ENCODE results near the gene MUC20. TPM values are rescaled to one million over a fixed set of nuclear protein-coding genes. Genes with fewer than 3 reads are reported as not detected.
"Not testable (repeated sequence)": the region's sequence is repeated elsewhere in the genome, so short reads cannot be mapped to it uniquely, and the experiment has no call there.

The MUC20 gene
- total and polyA plus RNA-seq, 2 of the 8 experiments (the other 6 are each of a cell fraction or from before 2014, with no cell fraction given) = 0.24 to 0.26 TPM

DNA sequence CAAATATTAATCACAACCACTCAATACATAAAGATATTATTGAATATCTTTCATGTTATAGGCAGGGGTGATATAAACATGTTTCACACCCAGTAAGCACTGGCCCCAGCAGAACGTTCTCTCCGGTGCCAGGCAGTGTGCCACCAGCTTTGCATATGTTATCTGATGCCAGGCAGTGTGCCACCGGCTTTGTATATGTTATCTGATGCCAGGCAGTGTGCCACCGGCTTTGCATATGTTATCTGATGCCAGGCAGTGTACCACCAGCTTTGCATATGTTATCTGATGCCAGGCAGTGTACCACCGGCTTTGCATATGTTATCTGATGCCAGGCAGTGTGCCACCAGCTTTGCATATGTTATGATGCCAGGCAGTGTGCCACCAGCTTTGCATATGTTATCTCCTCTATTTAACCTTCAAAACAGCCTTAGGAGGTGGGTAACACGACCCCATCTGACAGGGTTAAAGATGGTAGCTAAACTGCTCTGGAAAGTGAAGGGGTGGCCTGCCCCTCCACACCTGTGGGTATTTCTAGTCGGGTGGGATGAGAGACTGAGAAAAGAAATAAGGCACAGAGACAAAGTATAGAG is 6.9 kb downstream of the MUC20 start (continued):
- TF ChIP-seq, protein P1, sequence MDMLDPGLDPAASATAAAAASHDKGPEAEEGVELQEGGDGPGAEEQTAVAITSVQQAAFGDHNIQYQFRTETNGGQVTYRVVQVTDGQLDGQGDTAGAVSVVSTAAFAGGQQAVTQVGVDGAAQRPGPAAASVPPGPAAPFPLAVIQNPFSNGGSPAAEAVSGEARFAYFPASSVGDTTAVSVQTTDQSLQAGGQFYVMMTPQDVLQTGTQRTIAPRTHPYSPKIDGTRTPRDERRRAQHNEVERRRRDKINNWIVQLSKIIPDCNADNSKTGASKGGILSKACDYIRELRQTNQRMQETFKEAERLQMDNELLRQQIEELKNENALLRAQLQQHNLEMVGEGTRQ (IDR thresholded peaks at IDR 0.05; ENCODE audit: low read length) = no peak
- TF ChIP-seq CREB1 (IDR thresholded peaks at IDR 0.05) = no peak
- TF ChIP-seq EP300 (IDR thresholded peaks at IDR 0.05; ENCODE audit: borderline replicate concordance in 1 of 2, low read depth in 2 of 2, low read length in 2 of 2) = no peak
- TF ChIP-seq SP1 (IDR thresholded peaks at IDR 0.05; ENCODE audit: low read depth, low read length) = no peak
- TF ChIP-seq POU5F1 (IDR thresholded peaks at IDR 0.05; ENCODE audit: low read depth, low read length) = no peak
- TF ChIP-seq CBX8 (IDR thresholded peaks at IDR 0.05; ENCODE audit: borderline replicate concordance, low read depth, low read length) = no peak
- TF ChIP-seq POLR2AphosphoS5 (IDR thresholded peaks at IDR 0.05; ENCODE audit: low read depth, low read length) = no peak
- TF ChIP-seq KDM1A (IDR thresholded peaks at IDR 0.05; ENCODE audit: borderline replicate concordance, low read length) = no peak
- no peak for TF ChIP-seq SP2 (IDR thresholded peaks at IDR 0.05; ENCODE audit: low read length)

DNA sequence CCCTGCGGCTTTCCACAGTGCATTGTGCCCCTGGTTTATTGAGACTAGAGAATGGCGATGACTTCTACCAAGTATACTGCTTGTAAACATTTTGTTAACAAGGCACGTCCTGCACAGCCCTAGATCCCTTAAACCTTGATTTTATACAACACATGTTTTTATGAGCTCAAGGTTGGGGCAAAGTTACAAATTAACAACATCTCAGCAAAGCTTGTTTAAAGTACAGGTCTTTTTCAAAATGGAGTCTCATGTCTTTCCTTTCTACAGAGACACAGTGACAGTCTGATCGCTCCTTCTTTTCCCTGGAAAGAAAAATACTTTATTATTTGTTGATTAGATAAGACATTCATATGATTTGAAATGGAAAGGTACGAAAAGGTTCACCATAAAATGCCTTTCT is 8.0 kb downstream of the MUC20 start:
- H3K9ac ChIP-seq (replicated peaks in 1 of 4; ENCODE audit: extremely low read depth in 1 of 4, low read depth in 3 of 4, low read length in 3 of 4); H2BK12ac ChIP-seq (ENCODE audit: low read depth, low read length); H4K8ac ChIP-seq (ENCODE audit: extremely low read depth, insufficient read depth, low read length); H3K27me3 ChIP-seq (replicated peaks in 1 of 4; ENCODE audit: control insufficient read depth in 3 of 4, extremely low read depth in 1 of 4, insufficient read depth in 3 of 4, low read length in 3 of 4); H3K4me2 ChIP-seq (ENCODE audit: insufficient read depth in 1 of 2, low read depth in 2 of 2, low read length in 2 of 2); H2AFZ ChIP-seq (ENCODE audit: low read length); H3K56ac ChIP-seq (replicated peaks; ENCODE audit: insufficient read length, low read depth, low read length); H3K23ac ChIP-seq (ENCODE audit: insufficient read length); H3K4ac ChIP-seq (replicated peaks; ENCODE audit: insufficient read length, low read depth, low read length); H2BK5ac ChIP-seq (ENCODE audit: low read depth, low read length); H4K91ac ChIP-seq (replicated peaks; ENCODE audit: insufficient read length, low read length); H3K79me2 ChIP-seq (ENCODE audit: control insufficient read depth in 1 of 2, insufficient read depth in 2 of 2, low read length in 2 of 2); H3K14ac ChIP-seq (ENCODE audit: insufficient read length); POLR2A ChIA-PET (ENCODE audit: partially characterized antibody); H2AK5ac ChIP-seq (ENCODE audit: low read depth, low read length); H2BK15ac ChIP-seq (ENCODE audit: low read length); H3K23me2 ChIP-seq (ENCODE audit: low read depth, low read length); FAIRE-seq; H3K79me1 ChIP-seq (ENCODE audit: low read depth, low read length); H3K27ac ChIP-seq (ENCODE audit: low read depth, low read length); H3K4me1 ChIP-seq (replicated peaks in 1 of 4; ENCODE audit: control insufficient read depth in 3 of 4, insufficient read depth in 4 of 4, low read length in 3 of 4); H3K18ac ChIP-seq (ENCODE audit: extremely low read depth, low read length); H3K4me3 ChIP-seq (ENCODE audit: extremely low read depth in 1 of 4, insufficient read depth in 2 of 4, low read depth in 3 of 4, low read length in 4 of 4); H2BK120ac ChIP-seq (replicated peaks; ENCODE audit: low read depth, low read length); H3K9me3 ChIP-seq (ENCODE audit: insufficient read depth in 2 of 2, low read depth in 1 of 2, low read length in 1 of 2); H2BK20ac ChIP-seq (ENCODE audit: low read length); H4K5ac ChIP-seq (ENCODE audit: insufficient read length, low read depth, low read length); H4K20me1 ChIP-seq (replicated peaks in 1 of 2; ENCODE audit: control insufficient read depth in 1 of 2, insufficient read depth in 2 of 2, low read length in 2 of 2); H3K36me3 ChIP-seq (ENCODE audit: control insufficient read depth in 2 of 4, insufficient read depth in 4 of 4, low read length in 3 of 4); DNase-seq (ENCODE audit: low read depth in 1 of 2, low spot score in 2 of 2): not testable (repeated sequence)
- CTCF ChIA-PET (ENCODE audit: partially characterized antibody) = interaction anchor here (2.7 kb wide), 1 partner anchor 10 kb away, joined by 10 read pairs; no protein-coding TSS in a partner anchor
- WGBS, 2 experiments (ENCODE audit: extremely low coverage in 1 of 2, insufficient coverage in 1 of 2, insufficient read length in 1 of 2, insufficient replicate concordance in 2 of 2, low coverage in 1 of 2, low lambda C conversion rate in 2 of 2, missing lambda C conversion rate in 1 of 2) = 90% methylated on average over 4 of the region's 5 CpGs; no CpG with 5 or more reads in 1 of the 2 experiments

Data from H1 (cell line).